GM18517 (cell line): ENCODE data around the gene DVL1.

Experiments
- ATAC-seq: cut with Tn5 transposase; IDR thresholded peaks from one replicate; pipeline ENCODE4 v1.9.1; 2021; ENCODE audit warnings: mild to moderate bottlenecking, moderate library complexity; ENCODE audit not compliant: unreplicated experiment

Gene DVL1

DNA sequence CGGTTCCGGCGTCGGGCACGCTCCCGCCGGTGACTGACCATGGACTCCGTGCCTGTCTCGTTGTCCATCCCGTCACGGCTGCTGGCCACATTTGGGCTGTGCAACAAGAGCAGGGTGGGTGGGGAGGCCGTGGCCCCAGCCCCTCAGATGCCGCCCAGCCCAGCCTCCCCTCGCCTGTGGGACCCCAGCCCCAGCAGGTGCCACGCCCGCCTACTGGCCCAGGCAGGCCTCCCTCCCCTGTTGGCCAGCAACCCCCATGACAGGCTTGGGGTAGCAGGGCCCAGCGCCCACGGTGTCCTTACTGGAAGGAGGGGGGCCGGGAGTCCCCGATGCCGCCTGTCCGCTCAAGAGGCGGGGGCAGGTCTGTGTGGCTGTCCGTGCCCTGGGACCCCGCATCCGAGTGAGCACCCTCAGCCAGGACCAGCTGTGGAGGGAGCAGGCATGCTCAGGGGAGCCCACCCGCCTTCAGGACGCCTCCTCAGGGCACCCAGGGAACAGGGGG is 7.1 kb downstream of the DVL1 start:
- ATAC-seq: no peak

DNA sequence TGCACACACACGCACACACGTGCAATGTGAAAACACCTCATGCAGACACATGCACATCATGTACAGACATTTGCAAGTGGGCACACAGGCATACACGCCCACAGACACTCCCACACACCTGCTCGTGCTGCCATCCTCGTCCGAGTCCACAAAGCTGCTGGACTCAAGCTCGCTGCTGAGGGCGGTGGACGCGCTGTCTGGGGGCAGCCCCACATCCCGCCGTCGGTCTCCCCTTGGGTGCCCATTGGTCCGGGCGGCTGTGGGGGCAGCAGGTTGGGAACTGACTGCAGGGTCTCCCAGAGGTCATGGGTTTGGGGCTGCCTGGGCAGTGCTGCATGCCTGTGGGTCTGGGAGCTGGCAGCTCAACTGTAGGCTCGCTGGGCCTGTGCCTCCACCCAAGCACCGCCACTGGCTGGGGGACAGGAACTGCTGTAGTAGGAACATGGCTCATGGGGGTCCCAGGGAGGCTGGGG is 7.6 kb downstream of the DVL1 start:
- no peak for ATAC-seq

DNA sequence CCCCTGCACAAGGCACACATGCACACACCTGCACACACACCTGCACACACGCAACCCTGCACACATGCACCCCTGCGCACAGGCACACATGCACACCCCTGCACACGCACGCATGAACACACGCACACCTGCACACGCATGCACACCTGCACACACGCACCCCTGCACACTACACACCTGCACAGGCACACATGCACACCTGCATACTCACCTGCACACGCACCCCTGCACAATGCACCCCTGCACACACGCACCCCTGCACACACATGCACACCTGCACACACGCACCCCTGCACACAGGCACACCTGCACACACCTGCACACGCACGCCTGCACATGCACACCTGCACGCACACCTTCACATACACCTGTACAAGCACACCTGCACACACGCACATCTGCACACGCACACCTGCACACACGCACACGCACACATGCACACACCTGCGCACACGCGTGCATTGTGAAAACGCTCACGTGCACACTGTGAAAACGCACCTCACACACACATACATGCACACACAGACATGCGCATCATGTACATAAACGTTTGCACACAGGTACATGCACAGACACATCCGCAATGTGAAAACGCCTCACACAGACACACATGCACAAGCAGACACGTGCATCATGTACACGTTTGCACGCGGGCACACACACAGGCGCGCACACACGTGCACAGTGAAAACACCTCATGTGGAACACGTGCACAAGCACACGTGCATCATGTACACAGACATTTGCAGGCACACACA is 8.2 kb downstream of the DVL1 start:
- no peak for ATAC-seq

GRCh38 chr1:1340185-1340584 is 9.0 kb downstream of the DVL1 start:
- ATAC-seq: no peak

DNA sequence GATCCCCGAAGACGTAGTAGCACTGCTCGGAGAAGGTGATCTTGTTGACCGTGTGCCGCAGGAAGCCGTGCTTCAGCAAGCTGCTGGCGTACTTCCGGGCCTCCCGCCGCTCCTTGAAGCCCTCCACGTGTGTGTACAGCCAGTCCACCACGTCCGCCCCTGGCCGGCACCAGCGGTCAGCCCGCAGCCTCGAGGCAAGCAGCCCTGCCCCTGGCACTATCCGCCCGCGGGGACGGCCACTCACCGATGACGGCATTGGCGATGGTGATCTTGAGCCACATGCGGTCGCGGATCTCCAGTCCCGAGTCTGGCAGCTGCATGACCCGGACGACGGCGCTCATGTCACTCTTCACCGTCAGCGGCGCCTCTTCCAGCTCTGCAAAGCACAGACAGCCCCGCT is 10.9 kb downstream of the DVL1 start:
- ATAC-seq: no peak

GRCh38 chr1:1337793-1338147 is 11.4 kb downstream of the DVL1 start:
- no peak for ATAC-seq

GRCh38 chr1:1336931-1337792 is 12.1 kb downstream of the DVL1 start:
- no peak for ATAC-seq

DNA sequence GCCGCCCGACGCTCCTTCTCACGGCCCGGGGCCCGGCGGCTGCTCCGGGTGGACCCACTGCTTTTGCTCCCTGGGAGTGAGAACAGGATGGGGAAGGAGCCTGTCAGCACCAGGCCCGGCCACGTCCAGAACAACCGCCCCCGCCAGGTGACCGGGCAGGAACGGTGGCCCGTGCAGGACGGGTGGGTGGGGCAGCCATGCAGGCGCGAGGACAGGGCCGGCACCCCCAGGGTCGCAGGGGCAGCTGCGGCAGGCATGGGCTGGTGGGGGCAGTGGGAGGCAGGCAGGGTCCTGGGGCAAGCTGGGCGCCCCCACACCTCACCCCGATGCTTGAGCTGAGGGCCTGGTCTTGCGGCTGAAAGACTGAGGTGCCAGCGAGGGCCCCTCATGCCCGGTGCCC is 12.8 kb downstream of the DVL1 start:
- no peak for ATAC-seq

DNA sequence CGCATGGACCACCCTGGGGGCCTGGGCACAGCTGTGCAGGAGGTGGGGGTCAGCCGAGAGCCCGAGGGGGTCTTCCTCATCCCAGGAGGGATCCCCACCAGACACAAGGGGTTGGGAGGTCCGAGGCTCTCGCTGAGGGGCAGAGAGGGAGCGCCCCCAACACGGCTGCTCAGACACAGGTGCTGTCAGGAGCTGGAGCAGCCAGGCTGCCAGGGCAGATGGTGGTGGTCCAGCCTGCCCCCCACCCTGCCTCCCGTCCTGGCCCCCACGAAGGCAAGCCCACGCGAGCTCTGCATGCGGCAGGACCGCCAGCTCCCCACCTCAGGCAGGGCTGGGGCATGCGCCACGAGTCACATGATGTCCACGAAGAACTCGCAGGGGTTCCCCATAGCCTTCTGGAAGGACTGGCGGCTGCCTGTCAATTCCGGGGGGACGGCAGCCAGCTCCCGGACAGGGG is 13.4 kb downstream of the DVL1 start:
- ATAC-seq: no peak

- no peak for ATAC-seq
Measured at GRCh38 chr1:1335283-1335682, 13.9 kb downstream of the DVL1 start.

DNA sequence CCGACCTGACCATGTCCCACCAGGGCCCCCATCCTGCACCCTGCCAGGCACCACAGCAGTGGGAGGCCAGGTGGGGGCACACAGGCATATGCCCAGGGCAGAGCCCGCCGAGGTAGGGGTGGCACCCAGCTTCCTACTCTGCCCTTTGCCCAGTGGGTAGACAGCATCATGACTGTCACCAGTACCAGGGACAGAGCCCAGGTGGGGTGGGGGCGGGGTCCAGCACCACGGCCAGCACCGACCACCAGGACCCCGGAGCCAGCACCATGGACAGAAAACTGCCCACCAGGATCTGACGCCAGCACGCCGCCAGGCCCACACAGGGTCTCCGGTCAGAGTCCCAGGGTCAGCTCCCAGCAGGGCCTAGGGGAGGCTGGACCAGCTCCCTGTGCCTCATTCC is 14.4 kb downstream of the DVL1 start:
- no peak for ATAC-seq

GRCh38 chr1:1333551-1334241 is 15.5 kb downstream of the DVL1 start:
- ATAC-seq: no peak

DNA sequence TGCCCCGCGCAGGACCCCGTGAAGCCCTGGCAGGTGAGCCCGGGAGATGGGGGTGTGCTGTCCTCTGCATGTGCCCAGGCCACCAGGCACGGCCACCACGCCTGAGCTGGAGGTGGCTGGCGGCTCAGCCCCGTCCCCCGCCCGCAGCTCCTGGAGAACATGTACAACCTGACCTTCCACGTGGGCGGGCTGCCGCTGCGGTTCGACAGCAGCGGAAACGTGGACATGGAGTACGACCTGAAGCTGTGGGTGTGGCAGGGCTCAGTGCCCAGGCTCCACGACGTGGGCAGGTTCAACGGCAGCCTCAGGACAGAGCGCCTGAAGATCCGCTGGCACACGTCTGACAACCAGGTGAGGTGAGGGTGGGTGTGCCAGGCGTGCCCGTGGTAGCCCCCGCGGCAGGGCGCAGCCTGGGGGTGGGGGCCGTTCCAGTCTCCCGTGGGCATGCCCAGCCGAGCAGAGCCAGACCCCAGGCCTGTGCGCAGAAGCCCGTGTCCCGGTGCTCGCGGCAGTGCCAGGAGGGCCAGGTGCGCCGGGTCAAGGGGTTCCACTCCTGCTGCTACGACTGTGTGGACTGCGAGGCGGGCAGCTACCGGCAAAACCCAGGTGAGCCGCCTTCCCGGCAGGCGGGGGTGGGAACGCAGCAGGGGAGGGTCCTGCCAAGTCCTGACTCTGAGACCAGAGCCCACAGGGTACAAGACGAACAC is 16.3 kb downstream of the DVL1 start:
- ATAC-seq: no peak

GRCh38 chr1:1332031-1332755 is 17.0 kb downstream of the DVL1 start:
- no peak for ATAC-seq

- no peak for ATAC-seq
Measured at GRCh38 chr1:1331068-1331965, 17.9 kb downstream of the DVL1 start, which contains the start of gene TAS1R3. Gene TAS1R3 (plus strand): TSS chr1:1331280. CDS start chr1:1331346, 66 bp downstream.

DNA sequence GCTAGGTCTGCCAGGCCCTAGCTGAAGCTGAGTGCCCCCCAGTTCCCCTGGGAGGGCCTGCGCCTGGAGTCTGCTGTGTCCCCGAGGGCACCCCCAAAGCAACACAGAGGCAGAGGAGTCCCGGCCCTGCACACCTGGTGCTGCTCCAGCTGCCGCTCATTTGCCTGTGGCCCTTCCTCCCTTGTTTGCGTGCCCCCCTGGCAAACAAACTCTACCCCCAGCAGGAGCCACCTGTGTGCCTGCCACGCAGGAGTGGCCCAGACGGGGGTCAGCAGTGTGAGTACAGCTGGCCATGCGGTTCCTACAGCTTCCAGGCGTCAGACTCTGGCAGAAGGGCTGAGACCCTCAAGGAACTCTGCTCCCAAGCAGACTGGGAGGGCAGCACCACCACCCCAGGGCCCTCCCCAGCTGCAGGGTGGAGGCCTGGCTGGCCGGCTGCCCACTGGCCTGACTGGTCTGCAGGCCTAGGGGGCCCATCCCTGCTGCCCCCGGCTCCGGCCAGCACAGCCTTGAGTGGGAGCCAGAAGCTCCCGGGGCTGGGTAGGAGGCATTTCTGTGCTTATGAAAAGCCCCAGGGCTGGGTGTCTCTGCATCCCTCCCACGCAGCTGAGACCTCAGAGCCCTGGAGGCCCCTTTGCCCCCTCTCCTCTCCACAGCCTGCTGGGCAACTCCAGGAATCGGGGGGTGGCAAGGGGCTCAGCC is 18.7 kb downstream of the DVL1 start:
- no peak for ATAC-seq

GRCh38 chr1:1329304-1330210 is 19.7 kb downstream of the DVL1 start:
- ATAC-seq: no peak
